RWPE2 (cell line): Measurements from ENCODE around the gene ERO1B.

Source experiments
- ATAC-seq: fragments of 200-7000 bp; cut with Tn5 transposase; 3 replicates; pipeline ENCODE4 v1.9.1; 2021; ENCODE audit warnings: low read depth
- DNase-seq: peaks from one replicate; pipeline ENCODE4 v3.0.0-alpha.2; 2020; ENCODE audit warnings: low spot score
- H3K27ac ChIP-seq: fragments of 450-650 bp; 2 replicates; pipeline ENCODE4 v1.5.1; 2017; ENCODE audit warnings: mild to moderate bottlenecking; ENCODE audit not compliant: poor library complexity, severe bottlenecking
- H3K27me3 ChIP-seq: fragments of 250-450 bp; sonication (Bioruptor Pico); 2 replicates; pipeline ENCODE4 v1.5.1; 2021; ENCODE audit warnings: mild to moderate bottlenecking, moderate library complexity; ENCODE audit not compliant: insufficient read depth, poor library complexity, severe bottlenecking
- H3K36me3 ChIP-seq: fragments of 250-450 bp; sonication (Bioruptor Pico); 2 replicates; pipeline ENCODE4 v1.5.1; 2020; ENCODE audit warnings: low read depth, mild to moderate bottlenecking, moderate library complexity
- H3K4me1 ChIP-seq: fragments of 250-450 bp; sonication (Bioruptor Pico); 2 replicates; pipeline ENCODE4 v1.5.1; 2021; ENCODE audit warnings: mild to moderate bottlenecking, moderate library complexity; ENCODE audit not compliant: insufficient read depth, poor library complexity, severe bottlenecking
- H3K4me3 ChIP-seq: fragments of 250-450 bp; sonication (Bioruptor Pico); 2 replicates; pipeline ENCODE4 v1.5.1; 2021; ENCODE audit warnings: mild to moderate bottlenecking, moderate library complexity; ENCODE audit not compliant: severe bottlenecking
- H3K9me3 ChIP-seq: fragments of 250-450 bp; sonication (Bioruptor Pico); 2 replicates; pipeline ENCODE4 v1.5.1; 2021; ENCODE audit warnings: mild to moderate bottlenecking, moderate library complexity; ENCODE audit not compliant: severe bottlenecking
- CTCF ChIP-seq: fragments of 450-650 bp; IDR thresholded peaks from one replicate; pipeline ENCODE4 v1.5.1; 2017; ENCODE audit warnings: mild to moderate bottlenecking, moderate library complexity; ENCODE audit not compliant: poor library complexity, severe bottlenecking

The ERO1B gene

GRCh38 chr1:236308827-236309226 is 27.1 kb upstream of the ERO1B start:
- H3K27ac ChIP-seq: no peak overlapping the region

DNA sequence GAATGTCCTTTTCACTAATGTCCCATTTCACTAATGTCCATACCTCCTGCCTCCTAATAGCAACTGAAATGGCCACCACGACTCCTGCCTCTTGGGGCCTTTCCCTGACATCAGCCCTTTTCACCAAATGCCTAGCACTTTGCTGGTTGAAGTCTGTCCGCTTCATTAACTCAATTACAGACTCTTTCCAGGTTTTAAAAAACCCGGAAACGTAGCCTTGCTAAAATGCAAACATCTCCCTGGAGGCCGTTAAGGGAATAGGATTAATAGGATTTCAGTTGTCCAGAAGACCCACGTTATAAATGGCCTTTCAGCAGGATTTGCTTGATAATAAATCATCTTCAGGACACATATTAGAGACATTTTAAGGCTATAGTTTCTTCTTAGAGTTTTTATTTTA is 25.7 kb upstream of the ERO1B start:
- Histone ChIP-seq H3K9me3 (no peaks in the 10 kb centered on the region), H3K36me3 (no peaks in the 10 kb centered on the region), H3K4me1 (no peaks in the 10 kb centered on the region), H3K4me3 (no peak overlapping the region), H3K27me3 (no peaks in the 10 kb centered on the region), H3K27ac (no peak overlapping the region)
- no peak for TF ChIP-seq CTCF
- ATAC-seq: no peak
- no peak for DNase-seq

More at GRCh38 chr1:236308827-236309226, 27.1 kb upstream of the ERO1B start:
- no peaks in the 10 kb centered on the region for H3K36me3 ChIP-seq
- ATAC-seq: no peak
- DNase-seq: no peak
- H3K4me1 ChIP-seq: no peaks in the 10 kb centered on the region
- no peak for TF ChIP-seq CTCF
- no peaks in the 10 kb centered on the region for H3K27me3 ChIP-seq
- no peak overlapping the region for H3K4me3 ChIP-seq
- no peaks in the 10 kb centered on the region for H3K9me3 ChIP-seq

DNA sequence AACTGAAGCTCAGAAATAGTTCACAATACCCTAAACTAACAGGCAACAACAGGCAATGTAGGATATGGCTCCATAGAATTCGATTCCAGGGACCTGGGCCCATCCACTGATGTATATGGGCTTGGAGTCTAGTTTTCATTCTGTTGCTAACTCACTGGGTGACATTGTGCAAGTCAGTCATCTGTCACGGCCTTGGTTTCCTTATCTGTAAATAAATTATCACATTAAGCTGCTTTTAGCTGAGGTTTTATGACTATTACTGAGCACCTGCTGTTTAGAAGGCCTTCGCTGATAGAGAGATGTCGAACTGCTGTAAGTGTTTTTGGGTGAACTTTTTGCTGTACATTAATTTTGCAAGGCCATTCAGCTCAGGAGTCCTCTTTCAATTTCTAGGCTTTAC is 22.9 kb upstream of the ERO1B start:
- no peaks in the 10 kb centered on the region for H3K27me3 ChIP-seq
- no peaks in the 10 kb centered on the region for H3K4me1 ChIP-seq
- no peaks in the 10 kb centered on the region for H3K9me3 ChIP-seq
- no peak overlapping the region for H3K27ac ChIP-seq
- no peaks in the 10 kb centered on the region for H3K36me3 ChIP-seq
- ATAC-seq: no peak
- no peak overlapping the region for H3K4me3 ChIP-seq
- TF ChIP-seq CTCF: no peak
- DNase-seq: no peak

GRCh38 chr1:236303675-236304074 is 21.9 kb upstream of the ERO1B start:
- Histone ChIP-seq H3K4me3 (no peak overlapping the region), H3K4me1 (no peaks in the 10 kb centered on the region), H3K9me3 (no peaks in the 10 kb centered on the region), H3K36me3 (no peaks in the 10 kb centered on the region), H3K27ac (no peak overlapping the region), H3K27me3 (no peaks in the 10 kb centered on the region)
- DNase-seq (no peak), ATAC-seq (0 out of 3 replicates have a peak, but pooled peaks have one; percentile 29)
- no peak for TF ChIP-seq CTCF

- no peaks in the 10 kb centered on the region for H3K36me3 ChIP-seq
- no peaks in the 10 kb centered on the region for H3K4me1 ChIP-seq
- no peak for TF ChIP-seq CTCF
- no peak overlapping the region for H3K4me3 ChIP-seq
- no peaks in the 10 kb centered on the region for H3K27me3 ChIP-seq
- DNase-seq: no peak
- no peak overlapping the region for H3K27ac ChIP-seq
- no peaks in the 10 kb centered on the region for H3K9me3 ChIP-seq
- no peak for ATAC-seq
Measured at GRCh38 chr1:236302941-236303340, 21.2 kb upstream of the ERO1B start.
